ENCODE data around the gene AFAP1L2. TPM values are rescaled to one million over a fixed set of nuclear protein-coding genes. Genes with fewer than 3 reads are reported as not detected.

AFAP1L2 gene
- total RNA-seq, 1 donor from 2014 or later = 5.7 TPM

GRCh38 chr10:114412907-114413797 is 8.8 kb upstream of the AFAP1L2 start:
- Mint-ChIP-seq H3K27me3 (ENCODE audit: unreplicated experiment) (peaks cover 2% of the 10 kb centered on the region), H3K4me3 (ENCODE audit: unreplicated experiment) (no peak overlapping the region), H3K27ac (ENCODE audit: unreplicated experiment) (no peak overlapping the region), H3K9me3 (ENCODE audit: unreplicated experiment) (no peaks in the 10 kb centered on the region), H3K4me1 (ENCODE audit: unreplicated experiment) (peaks cover 25% of the 10 kb centered on the region), H3K36me3 (ENCODE audit: unreplicated experiment) (no peaks in the 10 kb centered on the region)
- DNase-seq (ENCODE audit: extremely low spot score, unreplicated experiment) = no peak
- TF ChIP-seq CTCF (IDR thresholded peaks at IDR 0.05) = no peak

GRCh38 chr10:114408968-114409444 is 4.7 kb upstream of the AFAP1L2 start:
- H3K4me3 Mint-ChIP-seq (ENCODE audit: unreplicated experiment) = no peak overlapping the region
- TF ChIP-seq CTCF (IDR thresholded peaks at IDR 0.05) = no peak
- no peaks in the 10 kb centered on the region for H3K27me3 Mint-ChIP-seq (ENCODE audit: unreplicated experiment)
- H3K27ac Mint-ChIP-seq (ENCODE audit: unreplicated experiment) = no peak overlapping the region
- no peaks in the 10 kb centered on the region for H3K36me3 Mint-ChIP-seq (ENCODE audit: unreplicated experiment)
- DNase-seq (ENCODE audit: extremely low spot score, unreplicated experiment) = no peak
- peaks cover 27% of the 10 kb centered on the region for H3K4me1 Mint-ChIP-seq (ENCODE audit: unreplicated experiment)
- no peaks in the 10 kb centered on the region for H3K9me3 Mint-ChIP-seq (ENCODE audit: unreplicated experiment)

DNA sequence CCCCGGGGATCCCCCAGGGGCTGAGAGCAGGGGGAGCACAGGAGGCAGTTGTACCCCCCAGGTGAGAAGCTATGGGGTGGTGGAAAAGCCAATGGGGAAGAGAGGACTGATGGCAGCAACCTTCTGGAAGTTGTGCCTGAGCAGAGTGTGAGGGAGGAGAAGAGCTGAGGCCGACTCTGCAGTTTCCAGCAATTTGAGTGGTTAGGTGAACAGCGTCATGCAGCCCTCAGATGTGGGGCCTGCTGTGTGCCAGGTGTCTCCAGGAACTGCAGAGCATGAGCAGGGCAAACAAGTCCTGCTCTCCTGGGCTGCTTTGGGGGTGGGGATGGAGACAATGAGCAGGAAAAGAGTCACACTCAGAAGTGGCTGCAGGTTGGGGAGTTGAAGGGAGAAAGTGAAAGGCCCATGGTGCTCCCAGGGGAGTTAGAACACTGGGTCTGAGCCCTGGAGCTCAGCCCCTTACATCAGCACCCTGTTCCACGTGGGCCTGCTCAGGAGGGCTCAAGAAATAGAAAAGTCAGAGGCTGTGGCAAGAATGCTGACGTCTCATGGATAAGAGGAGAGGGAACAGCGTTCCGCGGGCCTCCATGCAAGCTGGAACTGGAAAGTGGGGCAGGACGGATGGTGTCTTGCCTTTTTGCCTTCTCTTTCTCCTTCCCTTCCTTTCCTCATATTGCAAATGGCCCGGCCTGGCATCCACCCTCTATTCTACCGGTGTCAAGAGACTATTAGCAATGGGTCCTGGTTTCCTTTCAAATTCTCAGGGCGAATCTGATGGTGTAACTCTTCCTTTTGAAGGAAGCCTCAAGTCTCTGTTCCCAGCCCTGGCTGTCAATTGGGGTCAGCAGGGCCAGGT is 4.0 kb upstream of the AFAP1L2 start:
- Mint-ChIP-seq H3K4me1 (ENCODE audit: unreplicated experiment) (peaks cover 25% of the 10 kb centered on the region), H3K27ac (ENCODE audit: unreplicated experiment) (no peak overlapping the region), H3K9me3 (ENCODE audit: unreplicated experiment) (no peaks in the 10 kb centered on the region), H3K27me3 (ENCODE audit: unreplicated experiment) (no peaks in the 10 kb centered on the region), H3K36me3 (ENCODE audit: unreplicated experiment) (no peaks in the 10 kb centered on the region), H3K4me3 (ENCODE audit: unreplicated experiment) (no peak overlapping the region)
- TF ChIP-seq CTCF (IDR thresholded peaks at IDR 0.05) = no peak
- DNase-seq (ENCODE audit: extremely low spot score, unreplicated experiment) = no peak

DNA sequence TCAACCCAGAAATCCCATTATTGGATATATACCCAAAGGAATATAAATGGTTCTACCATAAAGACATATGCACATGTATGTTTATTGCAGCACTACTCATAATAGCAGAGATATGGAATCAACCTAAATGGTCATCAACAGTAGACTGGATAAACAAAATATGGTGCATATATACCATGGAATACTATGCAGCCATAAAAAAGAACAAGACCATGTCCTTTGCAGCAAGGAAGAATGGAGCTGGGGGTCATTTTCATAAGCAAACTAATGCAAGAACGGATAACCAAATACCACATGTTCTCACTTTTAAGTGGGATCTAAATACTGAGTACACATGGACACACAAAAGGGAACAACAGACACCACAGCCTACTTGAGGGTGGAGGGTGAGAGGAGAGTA is 2.2 kb upstream of the AFAP1L2 start:
- no peaks in the 10 kb centered on the region for H3K36me3 Mint-ChIP-seq (ENCODE audit: unreplicated experiment)
- no peak overlapping the region for H3K27ac Mint-ChIP-seq (ENCODE audit: unreplicated experiment)
- no peaks in the 10 kb centered on the region for H3K27me3 Mint-ChIP-seq (ENCODE audit: unreplicated experiment)
- no peaks in the 10 kb centered on the region for H3K9me3 Mint-ChIP-seq (ENCODE audit: unreplicated experiment)
- peaks cover 25% of the 10 kb centered on the region for H3K4me1 Mint-ChIP-seq (ENCODE audit: unreplicated experiment)
- no peak overlapping the region for H3K4me3 Mint-ChIP-seq (ENCODE audit: unreplicated experiment)
- no peak for TF ChIP-seq CTCF (IDR thresholded peaks at IDR 0.05)
- no peak for DNase-seq (ENCODE audit: extremely low spot score, unreplicated experiment)

DNA sequence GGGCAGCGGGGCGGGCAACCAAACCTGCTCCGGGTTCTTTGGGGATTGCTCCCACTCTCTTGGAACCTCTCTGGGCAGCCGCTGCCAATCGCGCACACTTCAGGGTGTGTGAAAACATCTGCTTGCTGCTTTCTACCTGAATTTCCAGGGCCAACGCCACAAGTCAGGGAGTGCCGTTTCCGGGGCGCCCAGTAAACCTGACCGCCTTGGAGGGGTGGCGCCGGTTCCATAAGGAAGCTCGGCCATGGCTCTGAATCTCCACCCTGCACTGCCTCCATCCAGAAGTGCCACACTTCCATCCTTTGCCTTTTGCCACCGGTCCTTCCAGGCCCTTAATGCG is 679 bp upstream of the AFAP1L2 start:
- Mint-ChIP-seq H3K9me3 (ENCODE audit: unreplicated experiment) (no peaks in the 10 kb centered on the region), H3K4me3 (ENCODE audit: unreplicated experiment) (peak overlapping the region; percentile 75), H3K4me1 (ENCODE audit: unreplicated experiment) (peaks cover 39% of the 10 kb centered on the region), H3K27me3 (ENCODE audit: unreplicated experiment) (no peaks in the 10 kb centered on the region), H3K27ac (ENCODE audit: unreplicated experiment) (no peak overlapping the region), H3K36me3 (ENCODE audit: unreplicated experiment) (no peaks in the 10 kb centered on the region)
- TF ChIP-seq CTCF (IDR thresholded peaks at IDR 0.05) = no peak
- no peak for DNase-seq (ENCODE audit: extremely low spot score, unreplicated experiment)

All from osteocyte (in vitro differentiated cells).